Colonic mucosa (tissue), 4 donors: ENCODE data around the gene C5orf24. TPM values are rescaled to one million over a fixed set of nuclear protein-coding genes. Genes with fewer than 3 reads are reported as not detected.
A peak's percentile ranks its signal among the peaks of the same experiment; 100 is the strongest.

Experiments
- DNase-seq: peaks from one replicate; pipeline ENCODE4 v3.0.0-alpha.2; 2020
- H3K27ac ChIP-seq: fragments of 200-600 bp; one replicate; pipeline ENCODE4 v1.8.0; 2021
- H3K27me3 ChIP-seq: fragments of 200-600 bp; one replicate; pipeline ENCODE4 v1.8.0; 2021
- H3K36me3 ChIP-seq: fragments of 200-600 bp; one replicate; pipeline ENCODE4 v1.8.0; 2021
- H3K4me1 ChIP-seq: fragments of 200-600 bp; one replicate; pipeline ENCODE4 v1.8.0; 2021; ENCODE audit warnings: mild to moderate bottlenecking
- H3K4me3 ChIP-seq: fragments of 200-600 bp; one replicate; pipeline ENCODE4 v1.8.0; 2021
- H3K9ac ChIP-seq, 2 donors: one replicate each; pipeline ENCODE4 v1.7.0; 2013; ENCODE audit warnings: control low read depth in 2 of 2, low read depth in 2 of 2, low read length in 2 of 2
- H3K9me3 ChIP-seq: fragments of 200-600 bp; one replicate; pipeline ENCODE4 v1.8.0; 2021
- intact Hi-C: fragments of 100-400 bp; cut with DNase I; formaldehyde crosslinking; loops from one replicate; pipeline ENCODE4 v1.14.1; 2022
- total RNA-seq, 2 donors: library from RNA; stranded (reverse); fragmentation: NEBNext Ultra II Directional in 1 of 2; extraction: Animal tissue kit (Norgen Biotek cat#: 25700) in 1 of 2; gene quantifications; one replicate each; pipeline ENCODE4 v1.2.1, GENCODE V29; 2021
- TF ChIP-seq, protein P1 (sequence below): fragments of 200-600 bp; IDR thresholded peaks from one replicate; pipeline ENCODE4 v1.8.0; 2022; ENCODE audit warnings: antibody characterized with exemption, mild to moderate bottlenecking
- donor health status: healthy.
- donor health status: DM: no; HTN: no; CAD: no.
- donor health status: DM: no; HTN: no; CAD: no.

C5orf24 gene
- total RNA-seq, 2 donors from 2014 or later = 24.2 to 31.0 TPM

DNA sequence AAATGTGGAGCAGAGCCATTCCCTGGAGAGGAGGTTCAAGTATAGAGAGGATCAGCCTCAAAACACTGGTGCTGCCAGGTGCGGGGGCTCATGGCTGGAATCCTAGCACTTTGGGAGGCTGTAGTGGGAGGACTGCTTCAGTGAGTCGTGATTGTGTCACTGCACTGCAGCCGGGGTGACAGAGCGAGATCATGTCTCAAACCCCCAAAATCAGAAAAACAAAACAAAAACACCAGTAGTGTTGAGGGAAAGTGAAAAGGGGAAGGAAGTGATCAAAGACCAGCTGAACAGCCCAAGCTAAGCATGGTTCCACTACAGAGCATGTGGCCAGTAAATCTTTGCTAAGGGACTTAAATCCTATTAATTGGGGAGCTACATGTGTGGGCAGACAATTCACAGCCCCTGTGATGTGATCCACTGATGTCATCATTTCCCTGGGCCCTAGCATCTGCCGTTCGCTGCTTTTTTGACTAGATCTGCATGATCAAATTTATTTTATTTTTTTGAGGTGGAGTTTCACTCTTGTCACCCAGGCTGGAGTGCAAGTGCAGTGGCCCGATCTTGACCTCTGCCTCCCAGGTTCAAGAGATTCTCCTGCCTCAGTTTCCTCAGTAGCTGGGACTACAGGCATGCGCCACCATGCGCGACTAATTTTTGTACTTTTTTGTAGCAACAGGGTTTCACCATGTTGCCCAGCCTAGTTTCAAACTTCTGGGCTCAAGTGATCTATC is 56.5 kb downstream of the C5orf24 start:
- no peak overlapping the region for H3K4me3 ChIP-seq
- no peaks in the 10 kb centered on the region for H3K9me3 ChIP-seq
- intact Hi-C loops = loop anchor here (2.0 kb wide), 1 partner anchor 163 kb away; the partner anchor contains the start of gene CAMLG
- no peak for DNase-seq
- TF ChIP-seq, protein P1, sequence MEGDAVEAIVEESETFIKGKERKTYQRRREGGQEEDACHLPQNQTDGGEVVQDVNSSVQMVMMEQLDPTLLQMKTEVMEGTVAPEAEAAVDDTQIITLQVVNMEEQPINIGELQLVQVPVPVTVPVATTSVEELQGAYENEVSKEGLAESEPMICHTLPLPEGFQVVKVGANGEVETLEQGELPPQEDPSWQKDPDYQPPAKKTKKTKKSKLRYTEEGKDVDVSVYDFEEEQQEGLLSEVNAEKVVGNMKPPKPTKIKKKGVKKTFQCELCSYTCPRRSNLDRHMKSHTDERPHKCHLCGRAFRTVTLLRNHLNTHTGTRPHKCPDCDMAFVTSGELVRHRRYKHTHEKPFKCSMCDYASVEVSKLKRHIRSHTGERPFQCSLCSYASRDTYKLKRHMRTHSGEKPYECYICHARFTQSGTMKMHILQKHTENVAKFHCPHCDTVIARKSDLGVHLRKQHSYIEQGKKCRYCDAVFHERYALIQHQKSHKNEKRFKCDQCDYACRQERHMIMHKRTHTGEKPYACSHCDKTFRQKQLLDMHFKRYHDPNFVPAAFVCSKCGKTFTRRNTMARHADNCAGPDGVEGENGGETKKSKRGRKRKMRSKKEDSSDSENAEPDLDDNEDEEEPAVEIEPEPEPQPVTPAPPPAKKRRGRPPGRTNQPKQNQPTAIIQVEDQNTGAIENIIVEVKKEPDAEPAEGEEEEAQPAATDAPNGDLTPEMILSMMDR = no peak
- no peak overlapping the region for H3K9ac ChIP-seq
- no peak overlapping the region for H3K27ac ChIP-seq
- no peaks in the 10 kb centered on the region for H3K36me3 ChIP-seq
- H3K27me3 ChIP-seq = no peaks in the 10 kb centered on the region
- H3K4me1 ChIP-seq = no peaks in the 10 kb centered on the region

DNA sequence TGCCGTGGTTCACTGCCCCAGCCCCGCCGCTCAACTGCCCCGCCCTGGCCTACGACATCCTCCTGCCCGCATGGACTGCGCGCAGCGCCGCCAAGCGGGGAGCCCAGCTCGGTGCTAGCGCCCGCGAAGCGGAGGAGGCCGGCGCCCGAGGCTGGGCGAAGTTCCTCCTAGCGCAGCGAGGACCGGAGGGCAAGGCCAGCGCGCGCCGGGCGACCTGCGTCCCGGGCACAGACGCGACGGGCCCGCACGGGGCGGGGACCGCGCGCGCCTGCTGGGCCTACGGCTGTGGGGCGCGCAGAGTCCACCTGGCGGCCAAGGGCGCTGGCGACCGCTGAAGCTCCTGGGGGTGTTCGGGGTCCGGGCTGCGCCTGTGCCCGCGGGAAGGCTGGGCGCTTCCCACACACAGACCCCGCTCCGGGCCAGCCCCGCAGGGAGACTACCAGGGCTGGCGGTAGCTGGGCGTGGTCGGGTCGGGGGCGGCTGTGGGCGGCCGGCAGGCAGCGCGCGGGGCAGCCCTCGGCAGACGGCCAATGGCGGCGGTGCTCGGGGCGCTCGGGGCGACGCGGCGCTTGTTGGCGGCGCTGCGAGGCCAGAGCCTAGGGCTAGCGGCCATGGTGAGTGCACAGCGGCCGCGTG is 59.0 kb downstream of the C5orf24 start, which contains the start of gene PCBD2:
Gene PCBD2, plus strand, starts transcription at position 522 of the 636 bp plus-strand sequence. Its CDS starts 9 bp downstream, at position 531.
- H3K36me3 ChIP-seq = no peaks in the 10 kb centered on the region
- peak; percentile 93 for DNase-seq
- H3K9ac ChIP-seq = peak within 1 kb of the TSS; percentile 91 to 94
- H3K27ac ChIP-seq = peak within 1 kb of the TSS; percentile 99
- TF ChIP-seq, protein P1 = peak; percentile 93
- intact Hi-C loops = no loop called here
- no peaks in the 10 kb centered on the region for H3K4me1 ChIP-seq
- H3K4me3 ChIP-seq = peak within 1 kb of the TSS; percentile 77
- H3K9me3 ChIP-seq = no peaks in the 10 kb centered on the region
- no peaks in the 10 kb centered on the region for H3K27me3 ChIP-seq

DNA sequence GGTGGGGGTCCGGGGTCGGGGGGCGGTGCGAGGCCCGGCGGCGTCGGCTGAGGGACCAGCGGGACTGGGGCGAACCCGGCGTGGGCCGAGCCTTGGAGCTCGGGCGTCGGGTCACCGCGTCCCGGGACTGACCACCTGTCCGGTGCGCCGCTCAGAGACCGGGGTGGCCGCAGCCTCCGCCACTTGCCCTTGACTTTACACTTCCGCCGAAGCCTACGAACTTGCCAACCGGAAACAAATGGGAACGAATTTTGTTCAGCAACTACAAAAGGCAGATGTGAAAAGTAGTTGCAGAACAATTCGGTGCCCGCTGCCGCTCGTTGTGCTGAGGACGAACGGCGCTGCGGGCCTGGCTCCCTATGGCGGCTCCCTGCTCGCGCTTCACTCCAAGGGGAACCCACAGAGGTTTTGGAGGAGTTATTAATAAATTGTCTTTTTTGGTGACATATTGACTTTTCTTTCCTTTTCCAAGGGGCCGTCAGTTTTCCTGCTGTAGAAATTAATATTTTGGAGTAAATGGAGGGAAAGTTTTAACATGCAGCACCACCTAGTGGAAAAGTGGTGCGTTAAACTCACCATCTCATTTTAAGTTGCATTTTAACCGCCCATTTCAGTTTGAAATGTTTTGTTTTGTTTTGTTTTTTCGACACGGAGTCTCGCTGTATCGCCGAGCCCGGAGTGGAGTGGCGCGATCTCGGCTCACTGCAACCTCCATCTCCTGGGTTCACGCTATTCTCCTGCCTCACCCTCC is 59.7 kb downstream of the C5orf24 start:
- no peaks in the 10 kb centered on the region for H3K4me1 ChIP-seq
- TF ChIP-seq, protein P1 = peak; percentile 63
- H3K27me3 ChIP-seq = no peaks in the 10 kb centered on the region
- H3K9ac ChIP-seq = peak overlapping the region; percentile 91 to 94
- H3K36me3 ChIP-seq = no peaks in the 10 kb centered on the region
- peak; percentile 62 for DNase-seq
- no peaks in the 10 kb centered on the region for H3K9me3 ChIP-seq
- H3K27ac ChIP-seq = peak overlapping the region; percentile 99
- intact Hi-C loops = no loop called here
- H3K4me3 ChIP-seq = peak overlapping the region; percentile 77

DNA sequence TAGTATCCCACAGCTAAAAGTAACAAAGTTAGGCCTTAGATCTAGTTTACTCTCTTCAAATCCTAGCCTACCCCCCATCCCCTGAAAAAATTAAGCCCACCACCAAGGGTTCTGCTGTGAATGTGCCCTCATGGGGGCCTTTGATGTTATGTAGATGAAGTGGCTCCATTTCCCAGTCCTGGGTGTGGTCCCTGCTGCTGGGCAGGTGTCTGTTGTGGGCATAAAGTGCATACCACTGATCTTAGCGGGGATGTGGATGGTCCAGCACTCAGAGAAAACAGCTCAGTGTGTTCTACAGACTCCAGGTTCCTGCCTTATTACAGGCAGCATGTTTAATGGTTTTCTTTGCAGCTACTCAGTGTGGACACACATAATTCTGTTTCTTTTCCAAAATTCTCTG is 61.0 kb downstream of the C5orf24 start:
- TF ChIP-seq, protein P1 = no peak
- DNase-seq = no peak
- Histone ChIP-seq H3K27me3 (no peaks in the 10 kb centered on the region), H3K9me3 (no peaks in the 10 kb centered on the region), H3K27ac (no peak overlapping the region), H3K4me3 (no peak overlapping the region), H3K36me3 (no peaks in the 10 kb centered on the region), H3K4me1 (no peaks in the 10 kb centered on the region), H3K9ac (no peak overlapping the region)
- intact Hi-C loops = no loop called here

Other genes starting within 250 kb of the C5orf24 start
- 100 to 1,000 TPM in 1 of 2 donors, 10 to 100 TPM in 1; 85.0 to 106 TPM for gene SAR1B, start 213.1 kb upstream of the C5orf24 start, total RNA-seq
- gene SEC24A, start 197.2 kb upstream of the C5orf24 start, total RNA-seq = 10 to 100 TPM; 29.9 to 45.4 TPM
- gene CAMLG, start 107.4 kb upstream of the C5orf24 start, total RNA-seq = 10 to 100 TPM; 21.2 to 27.6 TPM
- 10 to 100 TPM; 38.2 to 49.3 TPM for gene DDX46, start 87.2 kb upstream of the C5orf24 start, total RNA-seq
- 10 to 100 TPM; 30.7 to 31.8 TPM for gene TXNDC15, start 28.4 kb downstream of the C5orf24 start, total RNA-seq
- gene PCBD2, start 59.2 kb downstream of the C5orf24 start, total RNA-seq = 10 to 100 TPM; 10.3 to 13.9 TPM
- gene CATSPER3, start 121.9 kb downstream of the C5orf24 start, total RNA-seq = under 1 TPM; 0.82 to 0.85 TPM
- gene PITX1, start 188.3 kb downstream of the C5orf24 start, total RNA-seq = 1 to 10 TPM; 7.8 to 9.9 TPM